DND-41 (cell line): ENCODE data around the gene TRIM2.

Source experiments
- ATAC-seq: fragments of 200-7000 bp; cut with Tn5 transposase; 3 replicates; pipeline ENCODE4 v1.9.1; 2021; ENCODE audit warnings: low read depth; ENCODE audit not compliant: insufficient read depth
- DNase-seq: peaks from one replicate; pipeline ENCODE4 v3.0.0-alpha.2; 2020
- H2AFZ ChIP-seq: 2 replicates; pipeline ENCODE4 v1.6.0; 2012; ENCODE audit warnings: low read depth, low read length
- H3K27ac ChIP-seq: 2 replicates; pipeline ENCODE4 v1.5.1; 2012; ENCODE audit warnings: low read length, inconsistent platforms
- H3K27me3 ChIP-seq: fragments of 200-600 bp; sonication (generic); 2 replicates; pipeline ENCODE4 v1.6.0; 2012; ENCODE audit warnings: low read length, mild to moderate bottlenecking, inconsistent platforms; ENCODE audit not compliant: insufficient read depth, poor library complexity
- H3K36me3 ChIP-seq: 2 replicates; pipeline ENCODE4 v1.5.1; 2012; ENCODE audit warnings: low read length, inconsistent platforms; ENCODE audit not compliant: insufficient read depth
- H3K4me1 ChIP-seq: 2 replicates; pipeline ENCODE4 v1.5.1; 2012; ENCODE audit warnings: mild to moderate bottlenecking, low read length; ENCODE audit not compliant: insufficient read depth
- H3K4me2 ChIP-seq: 2 replicates; pipeline ENCODE4 v1.6.0; 2012; ENCODE audit warnings: mild to moderate bottlenecking, moderate library complexity, low read length, inconsistent platforms; ENCODE audit not compliant: insufficient read depth
- H3K4me3 ChIP-seq, 2 experiments: fragments of 200-600 bp in 1 of 2; shearing (Covaris generic) in 1 of 2; 2 replicates each; pipeline ENCODE4 v1.5.1; 2012 to 2016; ENCODE audit warnings: inconsistent platforms in 2 of 2, low read length in 2 of 2, mild to moderate bottlenecking in 2 of 2, low read depth in 1 of 2, moderate library complexity in 1 of 2
- H3K79me2 ChIP-seq: 2 replicates; pipeline ENCODE4 v1.6.0; 2012; ENCODE audit warnings: low read length, inconsistent platforms; ENCODE audit not compliant: insufficient read depth
- H3K9ac ChIP-seq: 2 replicates; pipeline ENCODE4 v1.6.0; 2012; ENCODE audit warnings: low read depth, mild to moderate bottlenecking, inconsistent platforms, low read length, moderate library complexity
- H3K9me3 ChIP-seq: 2 replicates; pipeline ENCODE4 v1.5.1; 2012; ENCODE audit warnings: low read length, moderate library complexity, mild to moderate bottlenecking, inconsistent platforms; ENCODE audit not compliant: insufficient read depth, severe bottlenecking
- H4K20me1 ChIP-seq: 2 replicates; pipeline ENCODE4 v1.6.0; 2012; ENCODE audit warnings: low read length; ENCODE audit not compliant: insufficient read depth
- EZH2 ChIP-seq: IDR thresholded peaks from 3 replicates; pipeline ENCODE4 v1.6.1; 2012; ENCODE audit warnings: borderline replicate concordance, low read depth, mild to moderate bottlenecking, moderate library complexity, low read length, inconsistent platforms; ENCODE audit not compliant: severe bottlenecking
- TF ChIP-seq, protein P1 (sequence below): IDR thresholded peaks from 2 replicates; pipeline ENCODE4 v1.5.1; 2012; ENCODE audit warnings: borderline replicate concordance, low read length, moderate library complexity, mild to moderate bottlenecking; ENCODE audit not compliant: poor library complexity, severe bottlenecking; ENCODE audit errors: extremely low read depth

TRIM2 gene

GRCh38 chr4:153341575-153342090 lies 137.4 kb downstream of the TRIM2 start:
- ATAC-seq (no peak), DNase-seq (no peak)
- no peaks in the 10 kb centered on the region for H3K27me3 ChIP-seq
- H3K4me1 ChIP-seq, result peaks cover 62% of the 10 kb centered on the region
- peaks cover 72% of the 10 kb centered on the region for H3K79me2 ChIP-seq
- H3K36me3 ChIP-seq, result no peaks in the 10 kb centered on the region; the same call in 1 of the 2 replicates
- H3K27ac ChIP-seq, result peak overlapping the region; percentile 100
- H2AFZ ChIP-seq, result 0 out of 2 replicates have a peak overlapping the region, but pooled peaks have one; percentile 0
- no peaks in the 10 kb centered on the region for H4K20me1 ChIP-seq
- H3K9ac ChIP-seq, result peak overlapping the region; percentile 99; the same call in 1 of the 2 replicates
- TF ChIP-seq, protein P1, sequence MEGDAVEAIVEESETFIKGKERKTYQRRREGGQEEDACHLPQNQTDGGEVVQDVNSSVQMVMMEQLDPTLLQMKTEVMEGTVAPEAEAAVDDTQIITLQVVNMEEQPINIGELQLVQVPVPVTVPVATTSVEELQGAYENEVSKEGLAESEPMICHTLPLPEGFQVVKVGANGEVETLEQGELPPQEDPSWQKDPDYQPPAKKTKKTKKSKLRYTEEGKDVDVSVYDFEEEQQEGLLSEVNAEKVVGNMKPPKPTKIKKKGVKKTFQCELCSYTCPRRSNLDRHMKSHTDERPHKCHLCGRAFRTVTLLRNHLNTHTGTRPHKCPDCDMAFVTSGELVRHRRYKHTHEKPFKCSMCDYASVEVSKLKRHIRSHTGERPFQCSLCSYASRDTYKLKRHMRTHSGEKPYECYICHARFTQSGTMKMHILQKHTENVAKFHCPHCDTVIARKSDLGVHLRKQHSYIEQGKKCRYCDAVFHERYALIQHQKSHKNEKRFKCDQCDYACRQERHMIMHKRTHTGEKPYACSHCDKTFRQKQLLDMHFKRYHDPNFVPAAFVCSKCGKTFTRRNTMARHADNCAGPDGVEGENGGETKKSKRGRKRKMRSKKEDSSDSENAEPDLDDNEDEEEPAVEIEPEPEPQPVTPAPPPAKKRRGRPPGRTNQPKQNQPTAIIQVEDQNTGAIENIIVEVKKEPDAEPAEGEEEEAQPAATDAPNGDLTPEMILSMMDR, result no peak
- TF ChIP-seq EZH2, result no peak
- no peak overlapping the region for H3K4me3 ChIP-seq
- peak overlapping the region; percentile 70 for H3K4me2 ChIP-seq
- H3K9me3 ChIP-seq, result no peaks in the 10 kb centered on the region

DNA sequence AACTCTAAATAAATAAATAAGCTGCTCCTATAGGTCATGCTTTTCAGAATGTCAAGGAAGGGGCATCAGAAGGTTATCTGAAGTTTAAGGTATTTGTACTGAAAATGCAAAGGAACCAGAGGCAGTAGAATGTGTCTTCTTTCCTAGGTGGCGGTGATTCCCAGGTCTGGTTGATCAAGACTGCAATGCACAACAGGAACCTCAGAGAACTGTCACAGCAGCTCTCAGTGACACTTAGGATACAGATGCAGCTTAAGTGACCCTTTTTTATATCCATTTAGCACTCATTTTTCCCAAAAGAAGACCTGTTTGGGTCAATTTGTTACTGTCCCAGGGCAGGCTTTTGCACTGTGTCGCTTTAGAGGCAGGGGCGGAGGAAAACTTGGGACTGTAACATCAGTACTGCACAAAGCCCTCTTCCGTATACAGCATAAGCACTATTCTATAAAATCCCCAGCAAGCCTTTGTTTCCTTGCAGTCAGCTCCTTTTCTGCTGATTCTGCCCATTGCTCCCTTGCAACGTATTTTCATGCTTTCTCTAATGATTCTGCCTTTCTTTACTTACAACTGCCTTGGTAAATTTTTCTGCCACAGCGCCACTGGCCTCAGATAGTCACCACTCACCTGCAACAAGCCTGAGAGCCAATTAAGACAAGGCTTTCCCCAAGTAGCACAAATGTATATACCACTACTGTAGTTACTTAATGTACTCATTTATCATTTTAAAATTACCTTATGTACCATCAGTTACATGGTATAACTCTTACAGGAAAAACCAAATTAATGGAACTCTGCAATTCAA lies 138.7 kb downstream of the TRIM2 start:
- Histone ChIP-seq H3K36me3 (no peaks in the 10 kb centered on the region; the same call in 1 of the 2 replicates), H3K9ac (peak overlapping the region; percentile 99), H3K4me3 (peak overlapping the region in 1 of 2 experiments; percentile 59; a peak in 2 of 4 replicates), H4K20me1 (no peaks in the 10 kb centered on the region), H3K4me1 (peaks cover 74% of the 10 kb centered on the region), H3K27me3 (no peaks in the 10 kb centered on the region), H3K9me3 (no peaks in the 10 kb centered on the region), H2AFZ (peak overlapping the region; percentile 7; the same call in 1 of the 2 replicates), H3K27ac (peak overlapping the region; percentile 100), H3K4me2 (peak overlapping the region; percentile 70), H3K79me2 (peaks cover 84% of the 10 kb centered on the region)
- TF ChIP-seq, protein P1, result no peak
- no peak for ATAC-seq
- no peak for DNase-seq

GRCh38 chr4:153344131-153345011 lies 140.1 kb downstream of the TRIM2 start, which contains the start of gene MND1:
Gene MND1, plus strand, starts transcription at chr4:153344688. Its CDS starts 50 bp downstream, at chr4:153344738.
- no peaks in the 10 kb centered on the region for H3K9me3 ChIP-seq
- H2AFZ ChIP-seq, result peak within 1 kb of the TSS; percentile 78
- no peaks in the 10 kb centered on the region for H3K27me3 ChIP-seq
- peak within 1 kb of the TSS; percentile 70 for H3K4me2 ChIP-seq
- H4K20me1 ChIP-seq, result no peaks in the 10 kb centered on the region
- peak within 1 kb of the TSS; percentile 50 to 59 for H3K4me3 ChIP-seq
- peak within 1 kb of the TSS; percentile 99 for H3K9ac ChIP-seq
- peaks cover 1% of the 10 kb centered on the region; the same call in 1 of the 2 replicates for H3K36me3 ChIP-seq
- H3K79me2 ChIP-seq, result peaks cover 93% of the 10 kb centered on the region
- peak within 1 kb of the TSS; percentile 100 for H3K27ac ChIP-seq
- peaks cover 78% of the 10 kb centered on the region for H3K4me1 ChIP-seq
- DNase-seq, result peak; percentile 95
- TF ChIP-seq EZH2, result no peak
- TF ChIP-seq, protein P1, result peak; percentile 92
- ATAC-seq, result peak; percentile 76
